ENCODE data around the gene JAZF1. TPM values are rescaled to one million over a fixed set of nuclear protein-coding genes. Genes with fewer than 3 reads are reported as not detected.
A peak's percentile ranks its signal among the peaks of the same experiment; 100 is the strongest.

JAZF1 gene
- total RNA-seq, 1 donor from 2014 or later = 33.8 TPM

DNA sequence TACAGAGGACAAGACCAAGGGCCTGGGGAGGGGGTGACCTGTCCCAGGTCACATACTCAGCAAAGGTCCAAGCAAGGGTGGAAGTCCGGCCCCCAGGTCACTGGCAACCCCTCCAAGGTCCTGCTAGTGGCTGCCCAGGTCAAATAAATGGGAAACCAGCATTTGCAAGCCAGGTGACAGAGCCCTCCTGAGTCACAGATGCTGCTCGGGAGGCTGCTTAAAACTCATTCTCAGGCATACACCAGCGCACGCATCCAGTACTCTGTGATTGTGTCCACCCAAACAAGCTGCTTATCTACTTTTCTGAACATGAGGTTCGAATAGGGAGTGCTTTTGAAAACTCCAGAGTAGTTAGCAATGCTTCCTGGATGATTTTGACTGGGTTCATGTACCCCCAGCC is 310.0 kb downstream of the JAZF1 start:
- H3K27me3 Mint-ChIP-seq (ENCODE audit: low read depth) = no peaks in the 10 kb centered on the region
- H3K36me3 Mint-ChIP-seq (ENCODE audit: low read depth) = peaks cover 2% of the 10 kb centered on the region
- H3K9me3 Mint-ChIP-seq (ENCODE audit: low read depth) = no peaks in the 10 kb centered on the region
- H3K4me1 Mint-ChIP-seq (ENCODE audit: low read depth) = peaks cover 49% of the 10 kb centered on the region
- no peak overlapping the region for H3K27ac Mint-ChIP-seq (ENCODE audit: unreplicated experiment)
- TF ChIP-seq, protein P1, sequence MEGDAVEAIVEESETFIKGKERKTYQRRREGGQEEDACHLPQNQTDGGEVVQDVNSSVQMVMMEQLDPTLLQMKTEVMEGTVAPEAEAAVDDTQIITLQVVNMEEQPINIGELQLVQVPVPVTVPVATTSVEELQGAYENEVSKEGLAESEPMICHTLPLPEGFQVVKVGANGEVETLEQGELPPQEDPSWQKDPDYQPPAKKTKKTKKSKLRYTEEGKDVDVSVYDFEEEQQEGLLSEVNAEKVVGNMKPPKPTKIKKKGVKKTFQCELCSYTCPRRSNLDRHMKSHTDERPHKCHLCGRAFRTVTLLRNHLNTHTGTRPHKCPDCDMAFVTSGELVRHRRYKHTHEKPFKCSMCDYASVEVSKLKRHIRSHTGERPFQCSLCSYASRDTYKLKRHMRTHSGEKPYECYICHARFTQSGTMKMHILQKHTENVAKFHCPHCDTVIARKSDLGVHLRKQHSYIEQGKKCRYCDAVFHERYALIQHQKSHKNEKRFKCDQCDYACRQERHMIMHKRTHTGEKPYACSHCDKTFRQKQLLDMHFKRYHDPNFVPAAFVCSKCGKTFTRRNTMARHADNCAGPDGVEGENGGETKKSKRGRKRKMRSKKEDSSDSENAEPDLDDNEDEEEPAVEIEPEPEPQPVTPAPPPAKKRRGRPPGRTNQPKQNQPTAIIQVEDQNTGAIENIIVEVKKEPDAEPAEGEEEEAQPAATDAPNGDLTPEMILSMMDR (IDR thresholded peaks at IDR 0.05) = no peak
- H3K4me3 Mint-ChIP-seq (ENCODE audit: unreplicated experiment) = no peak overlapping the region
- DNase-seq (ENCODE audit: low spot score) = no peak

DNA sequence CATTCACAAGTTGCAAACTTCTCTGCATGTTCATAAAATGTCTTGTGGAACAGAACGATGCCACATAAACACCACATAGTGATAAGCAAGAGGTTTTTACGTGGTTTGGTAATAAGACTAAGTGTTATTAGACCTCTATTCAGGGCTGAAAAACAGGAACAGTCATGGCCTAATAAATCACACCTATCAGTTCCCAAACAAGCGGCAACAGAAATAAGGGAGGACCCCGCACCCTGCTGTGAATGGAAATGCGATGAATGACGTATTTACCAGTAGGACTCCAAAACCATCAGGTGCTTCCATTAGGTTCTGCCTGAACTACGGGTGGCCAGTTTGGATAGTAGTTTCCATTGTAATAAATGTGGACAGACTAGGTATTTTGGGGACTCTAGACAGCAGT is 311.5 kb downstream of the JAZF1 start:
- Mint-ChIP-seq H3K36me3 (ENCODE audit: low read depth) (peaks cover 2% of the 10 kb centered on the region), H3K9me3 (ENCODE audit: low read depth) (no peaks in the 10 kb centered on the region), H3K27me3 (ENCODE audit: low read depth) (no peaks in the 10 kb centered on the region), H3K27ac (ENCODE audit: unreplicated experiment) (no peak overlapping the region), H3K4me1 (ENCODE audit: low read depth) (peaks cover 38% of the 10 kb centered on the region), H3K4me3 (ENCODE audit: unreplicated experiment) (no peak overlapping the region)
- DNase-seq (ENCODE audit: low spot score) = no peak
- TF ChIP-seq, protein P1 (IDR thresholded peaks at IDR 0.05) = no peak

DNA sequence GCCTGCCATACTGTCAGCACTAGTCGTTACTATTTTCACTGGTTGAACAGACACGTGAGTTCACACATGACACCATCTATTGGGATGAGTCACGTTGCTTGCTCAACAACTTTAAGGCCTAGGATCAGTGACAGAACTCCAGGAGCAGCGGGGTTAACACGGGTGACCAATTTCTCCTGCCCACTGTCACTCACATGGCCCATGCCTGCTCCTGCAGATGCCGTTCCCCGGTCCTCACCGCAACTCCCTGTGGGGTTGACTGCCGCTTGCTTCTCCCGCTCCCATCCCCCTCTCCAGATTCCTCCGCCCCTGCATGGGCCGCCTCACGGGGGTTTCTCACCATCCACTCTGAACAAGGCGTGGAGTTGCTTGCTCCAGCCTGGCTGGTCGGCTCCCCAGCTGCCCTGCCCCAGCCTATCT is 312.5 kb downstream of the JAZF1 start:
- Mint-ChIP-seq H3K36me3 (ENCODE audit: low read depth) (peaks cover 2% of the 10 kb centered on the region), H3K9me3 (ENCODE audit: low read depth) (no peaks in the 10 kb centered on the region), H3K27me3 (ENCODE audit: low read depth) (no peaks in the 10 kb centered on the region), H3K4me3 (ENCODE audit: unreplicated experiment) (no peak overlapping the region), H3K4me1 (ENCODE audit: low read depth) (peaks cover 37% of the 10 kb centered on the region), H3K27ac (ENCODE audit: unreplicated experiment) (no peak overlapping the region)
- no peak for DNase-seq (ENCODE audit: low spot score)
- TF ChIP-seq, protein P1 (IDR thresholded peaks at IDR 0.05) = no peak

DNA sequence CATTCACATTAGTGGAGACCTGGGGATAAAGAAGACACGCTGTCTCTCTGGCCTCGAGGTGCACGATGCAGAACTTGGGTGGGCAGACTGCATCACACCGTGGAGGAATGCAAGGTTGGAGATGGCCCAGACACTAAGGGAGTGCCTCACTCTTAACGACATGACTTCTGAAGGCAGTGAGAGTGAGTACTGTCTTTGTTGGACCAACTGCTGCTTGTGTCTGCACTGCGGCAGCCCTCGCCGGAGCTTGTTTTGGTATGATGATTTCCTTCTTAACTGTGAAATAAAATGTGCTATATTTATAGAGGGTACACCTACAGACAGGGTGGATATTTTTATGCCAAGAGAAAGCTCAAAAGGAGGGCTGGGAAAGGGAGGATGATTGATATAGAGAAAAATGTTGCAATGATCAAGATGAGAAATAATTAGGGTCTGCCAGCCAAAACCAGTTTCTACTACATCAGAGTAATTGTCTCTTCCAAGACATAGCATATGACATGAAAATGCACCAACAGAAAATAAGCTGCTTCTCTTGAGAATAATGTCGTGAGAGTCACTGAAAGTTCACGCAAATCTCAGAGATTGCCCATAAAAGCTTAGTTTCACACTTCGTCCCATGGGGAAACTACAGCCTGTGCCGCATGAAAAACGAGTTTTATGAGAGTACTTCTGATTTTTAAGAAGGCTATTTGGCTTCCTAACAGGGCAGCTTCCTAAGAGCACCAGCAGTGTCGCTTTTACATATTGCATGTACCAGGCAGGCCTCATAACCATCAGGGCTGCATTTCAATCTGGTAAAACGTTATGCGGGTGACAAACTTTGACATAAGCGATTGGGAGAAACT is 313.5 kb downstream of the JAZF1 start:
- no peaks in the 10 kb centered on the region for H3K9me3 Mint-ChIP-seq (ENCODE audit: low read depth)

GRCh38 chr7:27866256-27866655 is 314.3 kb downstream of the JAZF1 start:
- DNase-seq (ENCODE audit: low spot score) = no peak
- Mint-ChIP-seq H3K4me1 (ENCODE audit: low read depth) (peaks cover 25% of the 10 kb centered on the region), H3K9me3 (ENCODE audit: low read depth) (no peaks in the 10 kb centered on the region), H3K27me3 (ENCODE audit: low read depth) (no peaks in the 10 kb centered on the region), H3K36me3 (ENCODE audit: low read depth) (peaks cover 4% of the 10 kb centered on the region), H3K27ac (ENCODE audit: unreplicated experiment) (no peak overlapping the region), H3K4me3 (ENCODE audit: unreplicated experiment) (no peak overlapping the region)
- TF ChIP-seq, protein P1 (IDR thresholded peaks at IDR 0.05) = no peak

More for the DNA sequence above, 313.5 kb downstream of the JAZF1 start:
- no peak for DNase-seq (ENCODE audit: low spot score)
- Mint-ChIP-seq H3K36me3 (ENCODE audit: low read depth) (peaks cover 4% of the 10 kb centered on the region), H3K27me3 (ENCODE audit: low read depth) (no peaks in the 10 kb centered on the region), H3K4me3 (ENCODE audit: unreplicated experiment) (no peak overlapping the region), H3K4me1 (ENCODE audit: low read depth) (peaks cover 27% of the 10 kb centered on the region), H3K27ac (ENCODE audit: unreplicated experiment) (peak overlapping the region; percentile 63)
- TF ChIP-seq, protein P1 (IDR thresholded peaks at IDR 0.05) = no peak

Measured in chondrocyte (in vitro differentiated cells).